Measurements from ENCODE around the gene GABRG3. TPM values are rescaled to one million over a fixed set of nuclear protein-coding genes. Genes with fewer than 3 reads are reported as not detected.

GABRG3 gene
- total and polyA plus RNA-seq, 2 experiments from 2014 or later, result 0.10 to 1.4 TPM

GRCh38 chr15:27564656-27565055 is 593.7 kb downstream of the GABRG3 start:
- no peaks in the 10 kb centered on the region for H4K20me1 ChIP-seq (replicated peaks; ENCODE audit: insufficient read depth)
- H3F3A ChIP-seq (replicated peaks; ENCODE audit: low read depth), result no peaks in the 10 kb centered on the region
- no peaks in the 10 kb centered on the region for H3K27me3 ChIP-seq (ENCODE audit: insufficient read depth)
- no peak overlapping the region for H2AFZ ChIP-seq
- H3K9me2 ChIP-seq (ENCODE audit: insufficient read depth), result 0 out of 2 replicates have a peak, but pooled peaks cover 5% of the 10 kb centered on the region
- no peaks in the 10 kb centered on the region for H3K79me2 ChIP-seq (replicated peaks; ENCODE audit: insufficient read depth)
- Mint-ChIP-seq H3K27ac (no peak overlapping the region), H3K27me3 (ENCODE audit: insufficient read depth, low read depth, poor library complexity) (no peaks in the 10 kb centered on the region), H3K4me3 (no peak overlapping the region), H3K36me3 (ENCODE audit: low read depth) (peaks cover 15% of the 10 kb centered on the region), H3K4me1 (no peaks in the 10 kb centered on the region; the same call in 2 of the 3 replicates), H3K9me3 (peaks cover 26% of the 10 kb centered on the region)
- no peaks in the 10 kb centered on the region for H3K4me1 ChIP-seq (ENCODE audit: insufficient read depth)
- H3K36me3 ChIP-seq (ENCODE audit: insufficient read depth), result no peaks in the 10 kb centered on the region
- DNase-seq (ENCODE audit: low spot score) (no peak), ATAC-seq (no peak)
- no peak overlapping the region for H3K27ac ChIP-seq (ENCODE audit: low read depth)
- no peak overlapping the region for H3K4me3 ChIP-seq
- TF ChIP-seq STAT1 (IDR thresholded peaks at IDR 0.05; ENCODE audit: unreplicated experiment) (no peak), EZH2phosphoT487 (IDR thresholded peaks at IDR 0.05; ENCODE audit: unreplicated experiment) (no peak), POLR2AphosphoS5 (IDR thresholded peaks at IDR 0.05; ENCODE audit: low read depth) (no peak), ZNF331 (CRISPR knock-in tag; IDR thresholded peaks at IDR 0.05; ENCODE audit: low read depth) (no peak), ETS1 (IDR thresholded peaks at IDR 0.05) (no peak), JUNB (IDR thresholded peaks at IDR 0.05; ENCODE audit: unreplicated experiment) (no peak), ZNF462 (CRISPR knock-in tag; IDR thresholded peaks at IDR 0.05) (no peak), REST (IDR thresholded peaks at IDR 0.05; ENCODE audit: unreplicated experiment) (no peak), CTCF (conservative IDR thresholded peaks at IDR 0.05; ENCODE audit: low read depth in 2 of 2) (no peak), ZNF114 (CRISPR knock-in tag; IDR thresholded peaks at IDR 0.05) (no peak), NANOG (IDR thresholded peaks at IDR 0.05; ENCODE audit: borderline replicate concordance) (no peak), CREB1 (CRISPR knock-in tag; IDR thresholded peaks at IDR 0.05; ENCODE audit: low read depth) (no peak), EZH2 (IDR thresholded peaks at IDR 0.05; ENCODE audit: low read depth, unreplicated experiment) (no peak)
- H3K4me2 ChIP-seq, result no peak overlapping the region

Data from GM23338 (cell line).